ENCODE results near the gene HSPB7. TPM values are rescaled to one million over a fixed set of nuclear protein-coding genes. Genes with fewer than 3 reads are reported as not detected.
"Not testable (repeated sequence)": the region's sequence is repeated elsewhere in the genome, so short reads cannot be mapped to it uniquely, and the experiment has no call there.

The HSPB7 gene
- total RNA-seq, 2 experiments from 2014 or later, result not detected

- CTCF ChIA-PET, result interaction anchor here (1.3 to 3.1 kb wide), 3 partner anchors 11 to 178 kb away, joined by 3 to 10 read pairs (median 10); partner anchors contain the start of gene SRARP
- Mint-ChIP-seq H3K4me1 (ENCODE audit: low read depth) (no peaks in the 10 kb centered on the region), H3K4me3 (no peak overlapping the region), H3K27ac (no peak overlapping the region), H3K36me3 (ENCODE audit: low read depth) (no peaks in the 10 kb centered on the region), H3K27me3 (ENCODE audit: low read depth) (no peaks in the 10 kb centered on the region), H3K9me3 (no peaks in the 10 kb centered on the region)
- intact Hi-C loops (cut with micrococcal nuclease), result loop anchor here (1.0 kb wide), 3 partner anchors 178 to 201 kb away; no protein-coding TSS in a partner anchor
- no peak for DNase-seq
These were observed 24.2 kb downstream of the HSPB7 start for GRCh38 chr1:15993666-15994065.

DNA sequence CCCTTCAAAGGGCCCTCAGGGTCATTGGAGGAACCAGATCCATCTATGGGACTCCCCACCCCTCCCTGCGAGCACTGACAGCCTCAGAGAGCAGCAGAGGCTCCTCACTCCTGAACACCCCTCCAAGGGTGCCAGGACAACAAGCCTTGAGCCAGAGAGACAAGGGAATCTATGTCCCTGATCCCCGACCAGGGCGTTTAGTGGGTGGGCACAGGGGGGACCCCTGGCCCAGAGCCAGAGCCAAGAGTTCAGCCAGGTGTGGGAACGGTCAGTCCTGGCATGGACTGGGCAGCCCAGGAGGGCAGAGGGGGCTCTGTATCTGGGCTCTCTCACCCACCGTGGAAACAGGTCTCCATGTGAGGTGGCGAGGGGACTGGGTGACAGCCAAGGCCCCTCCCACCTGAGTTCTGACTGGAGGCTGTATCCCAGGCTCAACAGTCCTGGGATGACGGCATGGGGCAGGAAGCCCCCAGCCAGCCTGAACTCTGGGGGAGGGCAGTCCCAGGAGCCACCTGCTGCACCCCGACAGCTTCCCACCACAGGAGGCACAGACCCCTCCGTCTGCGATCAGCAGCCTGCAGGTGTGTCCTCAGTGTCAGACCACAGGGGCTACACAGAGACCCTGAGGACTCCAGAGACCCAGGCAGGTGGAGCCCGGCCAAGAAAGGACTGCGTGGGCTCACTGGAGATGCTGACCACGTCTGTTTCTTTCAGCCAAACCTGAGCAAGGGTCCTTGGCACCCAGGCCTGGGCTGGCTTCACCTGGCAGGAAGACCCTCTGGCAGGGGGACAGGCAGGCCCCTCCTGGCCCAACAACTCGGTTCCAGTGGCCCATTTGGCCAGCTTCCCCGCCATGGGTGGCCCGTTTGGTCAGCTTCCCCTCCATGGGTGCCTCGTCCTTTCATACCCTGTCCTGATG is 25.0 kb downstream of the HSPB7 start:
- no peaks in the 10 kb centered on the region for H3K4me1 Mint-ChIP-seq (ENCODE audit: low read depth)
- intact Hi-C loops (cut with micrococcal nuclease), result no loop called here
- H3K36me3 Mint-ChIP-seq (ENCODE audit: low read depth), result no peaks in the 10 kb centered on the region
- no peak overlapping the region for H3K4me3 Mint-ChIP-seq
- no peak overlapping the region for H3K27ac Mint-ChIP-seq
- DNase-seq, result no peak
- no peaks in the 10 kb centered on the region for H3K9me3 Mint-ChIP-seq
- CTCF ChIA-PET, result interaction anchor here (0.6 to 3.1 kb wide), 3 partner anchors 12 to 472 kb away, joined by 3 to 10 read pairs (median 5); partner anchors contain the start of gene SRARP
- no peaks in the 10 kb centered on the region for H3K27me3 Mint-ChIP-seq (ENCODE audit: low read depth)

DNA sequence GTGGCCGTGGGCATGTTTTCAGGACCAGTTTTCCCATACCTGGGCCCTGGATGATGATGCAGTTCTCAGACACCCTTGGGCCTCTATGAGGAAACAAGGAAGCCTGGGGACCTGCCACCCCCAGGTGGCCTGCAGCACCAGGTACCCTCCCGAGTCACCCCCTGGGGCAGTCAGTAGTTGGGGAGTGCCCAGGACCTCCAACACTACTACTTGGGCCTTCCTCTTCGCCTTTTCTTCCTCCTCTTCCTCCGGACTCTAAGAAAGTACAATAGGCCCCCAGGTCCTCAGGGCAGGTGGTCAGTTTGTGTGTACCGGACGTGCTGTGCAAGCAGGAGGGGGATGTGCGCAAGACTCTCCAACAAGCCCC is 25.7 kb downstream of the HSPB7 start:
- H3K36me3 Mint-ChIP-seq (ENCODE audit: low read depth), result no peaks in the 10 kb centered on the region
- H3K4me1 Mint-ChIP-seq (ENCODE audit: low read depth), result no peaks in the 10 kb centered on the region
- H3K27ac Mint-ChIP-seq, result no peak overlapping the region
- CTCF ChIA-PET, result no interaction called here
- DNase-seq, result no peak
- H3K9me3 Mint-ChIP-seq, result no peaks in the 10 kb centered on the region
- intact Hi-C loops (cut with micrococcal nuclease), result no loop called here
- H3K27me3 Mint-ChIP-seq (ENCODE audit: low read depth), result no peaks in the 10 kb centered on the region
- H3K4me3 Mint-ChIP-seq, result no peak overlapping the region

- H3K36me3 Mint-ChIP-seq (ENCODE audit: low read depth), result no peaks in the 10 kb centered on the region
- intact Hi-C loops (cut with micrococcal nuclease), result no loop called here
- no peaks in the 10 kb centered on the region for H3K9me3 Mint-ChIP-seq
- CTCF ChIA-PET, result no interaction called here
- no peaks in the 10 kb centered on the region for H3K4me1 Mint-ChIP-seq (ENCODE audit: low read depth)
- no peak overlapping the region for H3K4me3 Mint-ChIP-seq
- H3K27me3 Mint-ChIP-seq (ENCODE audit: low read depth), result no peaks in the 10 kb centered on the region
- no peak for DNase-seq
- H3K27ac Mint-ChIP-seq, result no peak overlapping the region
These were observed 26.2 kb downstream of the HSPB7 start for GRCh38 chr1:15991427-15992186.

GRCh38 chr1:15989776-15990175 is 28.1 kb downstream of the HSPB7 start:
- no peak overlapping the region for H3K4me3 Mint-ChIP-seq
- H3K9me3 Mint-ChIP-seq, result no peaks in the 10 kb centered on the region
- no peak for DNase-seq
- no peaks in the 10 kb centered on the region for H3K27me3 Mint-ChIP-seq (ENCODE audit: low read depth)
- H3K36me3 Mint-ChIP-seq (ENCODE audit: low read depth), result no peaks in the 10 kb centered on the region
- CTCF ChIA-PET, result interaction anchor here (1.3 kb wide), 1 partner anchor 175 kb away, joined by 3 read pairs; no protein-coding TSS in a partner anchor
- peaks cover 12% of the 10 kb centered on the region for H3K4me1 Mint-ChIP-seq (ENCODE audit: low read depth)
- no peak overlapping the region for H3K27ac Mint-ChIP-seq
- intact Hi-C loops (cut with micrococcal nuclease), result no loop called here

DNA sequence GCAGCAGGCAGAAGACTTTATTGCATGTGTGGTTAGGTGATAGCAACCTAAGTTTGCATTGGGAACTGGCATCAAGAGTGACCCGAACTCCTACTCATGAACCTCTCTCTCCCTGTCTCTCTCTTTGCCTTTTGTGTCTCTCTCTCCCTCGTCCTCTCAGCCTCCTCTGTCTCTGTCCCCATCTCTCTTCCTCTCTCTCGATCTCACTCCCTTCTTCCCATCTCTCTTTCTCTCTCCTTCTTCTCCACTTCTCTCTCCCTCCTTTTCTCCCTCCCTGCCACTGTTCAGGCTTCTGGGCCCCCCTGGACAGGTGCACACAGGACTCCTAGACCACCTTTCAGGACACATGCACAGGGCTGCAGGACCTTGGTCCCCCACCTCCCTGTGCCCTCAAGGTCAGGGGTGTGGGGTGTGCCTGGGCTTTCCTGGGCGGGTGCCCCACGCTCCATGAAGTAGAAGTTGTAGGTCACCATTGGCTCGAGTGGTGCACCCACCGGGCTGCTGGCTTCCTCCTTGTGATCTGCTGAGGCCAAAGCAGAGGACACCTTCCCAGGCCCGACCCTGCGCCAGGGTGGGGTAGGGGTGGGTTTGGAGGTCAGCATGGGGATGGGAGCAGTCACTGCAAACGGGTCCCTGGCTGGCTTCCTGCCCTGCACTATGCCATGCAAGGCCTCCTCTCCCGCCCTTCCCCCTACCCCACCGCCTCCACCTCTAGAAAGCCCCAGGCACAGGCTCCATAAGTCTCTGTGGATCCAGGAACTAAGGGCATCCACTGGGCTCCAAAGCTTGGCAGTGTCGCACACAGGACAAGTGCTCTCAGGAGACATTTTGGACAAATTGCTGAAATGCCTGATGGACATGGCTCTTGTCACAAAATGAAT is 28.7 kb downstream of the HSPB7 start:
- H3K9me3 Mint-ChIP-seq, result no peaks in the 10 kb centered on the region
- peaks cover 18% of the 10 kb centered on the region for H3K4me1 Mint-ChIP-seq (ENCODE audit: low read depth)
- intact Hi-C loops (cut with micrococcal nuclease), result no loop called here
- DNase-seq, result no peak
- no peak overlapping the region for H3K4me3 Mint-ChIP-seq
- CTCF ChIA-PET, result interaction anchor here (1.3 kb wide), 1 partner anchor 174 kb away, joined by 3 read pairs; no protein-coding TSS in a partner anchor
- no peaks in the 10 kb centered on the region for H3K27me3 Mint-ChIP-seq (ENCODE audit: low read depth)
- no peaks in the 10 kb centered on the region for H3K36me3 Mint-ChIP-seq (ENCODE audit: low read depth)
- H3K27ac Mint-ChIP-seq, result no peak overlapping the region

DNA sequence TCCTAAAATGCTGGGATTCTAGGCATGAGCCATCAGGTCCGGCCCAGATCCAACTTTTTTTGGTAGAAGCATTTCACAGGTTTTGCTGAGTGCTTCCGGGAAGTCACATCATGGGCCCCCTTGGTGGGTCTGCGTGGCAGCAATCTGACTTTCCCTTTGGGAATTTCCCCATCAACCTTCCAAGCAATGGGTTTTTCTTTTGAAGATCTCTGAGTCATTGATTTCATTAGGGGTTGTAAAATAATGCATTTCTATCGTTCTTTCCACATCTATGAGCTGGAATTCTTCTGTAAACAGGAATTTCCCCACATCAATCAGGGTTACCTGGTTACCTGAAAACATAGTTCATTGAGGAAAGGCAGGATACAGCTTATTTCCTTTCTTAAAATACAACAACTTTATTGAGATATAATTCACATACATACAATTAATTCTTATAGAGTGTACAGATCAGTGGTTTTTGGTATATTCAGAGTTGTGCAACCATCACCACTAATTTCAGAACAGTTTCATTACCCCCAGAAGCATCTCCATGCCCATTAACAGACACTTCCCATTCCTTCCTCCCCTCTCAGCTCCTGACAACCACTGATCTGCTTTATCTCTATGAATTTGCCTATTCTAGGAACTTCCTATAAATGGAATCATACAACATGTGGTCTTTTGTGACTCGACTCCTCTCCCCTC is 32.1 kb downstream of the HSPB7 start:
- CTCF ChIA-PET, result interaction anchor here (1.2 kb wide), 1 partner anchor 194 kb away, joined by 4 read pairs; no protein-coding TSS in a partner anchor
- intact Hi-C loops (cut with micrococcal nuclease), result no loop called here
- Mint-ChIP-seq H3K4me3 (no peak overlapping the region), H3K9me3 (peaks cover 7% of the 10 kb centered on the region), H3K27ac (no peak overlapping the region), H3K4me1 (ENCODE audit: low read depth) (peaks cover 26% of the 10 kb centered on the region), H3K36me3 (ENCODE audit: low read depth) (no peaks in the 10 kb centered on the region), H3K27me3 (ENCODE audit: low read depth) (no peaks in the 10 kb centered on the region)
- no peak for DNase-seq

DNA sequence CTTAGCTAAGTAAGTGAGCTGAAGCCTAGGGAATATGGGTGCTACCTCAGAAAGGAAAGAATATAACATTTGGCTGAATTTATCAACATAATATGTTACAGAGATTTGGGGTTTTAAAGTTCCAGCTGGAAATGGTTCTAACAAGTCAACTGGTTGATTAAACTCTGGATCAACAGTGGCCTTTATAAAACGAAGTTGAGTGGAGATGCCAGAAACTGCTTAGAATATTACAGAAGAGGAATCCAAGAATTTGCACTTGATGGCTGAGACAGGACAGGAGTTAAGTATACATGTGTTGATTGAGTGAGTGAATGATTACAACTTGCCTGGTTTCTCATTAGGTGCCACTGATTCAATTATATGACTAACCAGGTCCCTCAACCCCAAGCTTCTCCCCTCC is 34.6 kb downstream of the HSPB7 start:
- peaks cover 26% of the 10 kb centered on the region for H3K4me1 Mint-ChIP-seq (ENCODE audit: low read depth)
- H3K36me3 Mint-ChIP-seq (ENCODE audit: low read depth), result no peaks in the 10 kb centered on the region
- no peak for DNase-seq
- H3K27ac Mint-ChIP-seq, result no peak overlapping the region
- intact Hi-C loops (cut with micrococcal nuclease), result no loop called here
- H3K27me3 Mint-ChIP-seq (ENCODE audit: low read depth), result no peaks in the 10 kb centered on the region
- no peak overlapping the region for H3K4me3 Mint-ChIP-seq
- H3K9me3 Mint-ChIP-seq, result peaks cover 7% of the 10 kb centered on the region
- CTCF ChIA-PET, result interaction anchor here (1.0 kb wide), 1 partner anchor 12 kb away, joined by 3 read pairs; no protein-coding TSS in a partner anchor

- H3K27me3 Mint-ChIP-seq (ENCODE audit: low read depth), result no peaks in the 10 kb centered on the region
- peaks cover 7% of the 10 kb centered on the region for H3K9me3 Mint-ChIP-seq
- H3K27ac Mint-ChIP-seq, result no peak overlapping the region
- CTCF ChIA-PET, result no interaction called here
- no peaks in the 10 kb centered on the region for H3K36me3 Mint-ChIP-seq (ENCODE audit: low read depth)
- no peak overlapping the region for H3K4me3 Mint-ChIP-seq
- intact Hi-C loops (cut with micrococcal nuclease), result no loop called here
- H3K4me1 Mint-ChIP-seq (ENCODE audit: low read depth), result peaks cover 28% of the 10 kb centered on the region
- DNase-seq, result no peak
These were observed 36.2 kb downstream of the HSPB7 start for GRCh38 chr1:15981679-15982078.

GRCh38 chr1:15977947-15978346 is 39.9 kb downstream of the HSPB7 start:
- H3K9me3 Mint-ChIP-seq; H3K27ac Mint-ChIP-seq; H3K4me3 Mint-ChIP-seq; H3K36me3 Mint-ChIP-seq (ENCODE audit: low read depth); DNase-seq; CTCF ChIA-PET; intact Hi-C loops (cut with micrococcal nuclease); H3K27me3 Mint-ChIP-seq (ENCODE audit: low read depth): not testable (repeated sequence)
- peaks cover 31% of the 10 kb centered on the region for H3K4me1 Mint-ChIP-seq (ENCODE audit: low read depth)

All from activated naive CD4-positive, alpha-beta T cell treated with anti-CD3 and anti-CD28 coated beads for 36 hours (primary cell).